HuH-7.5 (cell line): ENCODE measurements around the gene DNM3.

Experiments
- DNase-seq: peaks from one replicate; pipeline ENCODE4 v3.0.0; 2011; ENCODE audit warnings: low spot score

Gene DNM3

DNA sequence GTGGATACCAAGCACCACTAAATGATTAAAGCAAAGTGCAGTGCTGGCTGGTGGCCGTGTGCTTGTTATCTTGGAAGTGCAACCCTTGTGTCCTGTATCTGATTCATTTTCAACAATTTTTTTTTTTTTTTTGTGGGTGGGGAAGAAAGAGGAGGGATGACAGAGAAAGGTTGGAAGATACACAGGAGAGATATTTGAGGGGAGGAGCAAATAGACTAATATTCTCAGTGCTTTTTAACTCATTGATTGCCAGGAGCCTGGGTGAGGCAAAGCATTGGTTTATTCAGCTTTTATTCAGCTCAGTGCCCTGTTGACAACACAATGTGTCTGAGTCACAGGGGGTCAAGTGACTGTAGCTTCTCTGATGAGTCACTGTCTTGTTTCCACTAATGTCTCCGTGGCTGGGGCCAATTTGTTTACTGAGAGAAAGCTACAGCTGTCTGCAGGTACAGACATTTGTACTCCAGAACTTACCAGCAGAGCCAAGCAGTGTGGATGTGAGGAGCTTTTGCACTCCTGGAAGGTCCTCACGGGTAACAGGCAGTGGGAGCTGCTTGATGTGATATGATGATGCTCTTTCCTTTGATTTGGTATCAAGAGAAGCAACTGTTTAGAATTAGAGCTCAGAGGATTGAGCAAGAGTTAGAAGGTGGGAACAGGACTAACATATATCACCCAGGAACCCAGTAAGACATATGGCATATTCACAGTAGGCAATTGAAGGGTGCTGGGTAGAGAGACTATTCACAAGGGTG is 23.6 kb upstream of the DNM3 start:
- no peak for DNase-seq

GRCh38 chr1:171819946-171820345 is 21.4 kb upstream of the DNM3 start:
- DNase-seq = no peak

- DNase-seq = no peak
Observed at GRCh38 chr1:171826973-171827372, 14.3 kb upstream of the DNM3 start.

DNA sequence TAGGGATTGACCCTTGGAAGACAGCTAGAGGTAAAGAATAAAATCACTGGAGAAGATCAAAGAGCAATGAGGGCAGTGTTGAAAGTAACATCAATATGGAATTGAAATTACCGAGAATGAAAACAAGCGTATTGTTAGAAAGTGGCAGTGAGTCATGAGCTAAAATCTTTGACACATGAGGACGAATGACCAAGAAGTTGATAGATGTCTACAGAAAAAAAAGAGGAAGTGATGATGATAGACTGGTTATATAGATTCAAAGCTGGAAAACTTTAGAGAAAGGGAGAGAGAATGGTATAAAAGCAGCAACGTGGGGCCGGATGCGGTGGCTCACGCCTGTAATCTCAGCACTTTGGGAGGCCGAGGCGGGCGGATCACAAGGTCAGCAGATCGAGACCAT is 12.5 kb upstream of the DNM3 start:
- DNase-seq = no peak

DNA sequence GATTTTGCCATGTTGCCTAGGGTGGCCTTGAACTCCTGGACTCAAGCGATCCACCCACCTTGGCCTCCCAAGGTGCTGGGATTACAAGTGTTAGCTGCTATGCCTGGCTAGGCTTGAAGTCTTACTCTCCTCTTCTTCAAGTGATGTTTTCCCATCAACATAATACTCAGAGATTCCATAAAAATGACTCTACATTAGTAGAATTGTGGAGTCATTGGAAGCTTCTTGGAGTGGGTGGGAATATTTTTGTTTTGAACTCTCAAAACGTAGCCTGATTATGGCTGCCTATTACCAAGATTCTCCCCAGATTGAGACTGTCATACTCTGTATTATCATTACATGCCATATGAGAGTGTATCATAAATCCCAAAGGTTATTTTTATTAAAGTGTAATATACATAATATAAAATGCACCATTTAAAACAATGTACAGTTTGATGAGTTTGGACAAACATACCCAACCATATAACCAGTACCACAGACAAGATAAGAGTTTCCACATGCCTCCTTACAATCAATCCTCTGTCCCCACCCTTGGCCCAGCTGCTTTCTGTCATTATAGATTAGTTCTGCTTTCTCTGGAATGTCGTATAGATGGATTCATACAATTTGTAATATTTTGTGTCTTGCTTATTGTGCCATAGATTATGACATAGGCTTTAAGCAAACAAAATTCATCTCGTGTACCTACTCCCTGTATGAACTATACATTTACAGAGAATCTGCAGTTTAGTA is 8.0 kb upstream of the DNM3 start:
- no peak for DNase-seq

DNA sequence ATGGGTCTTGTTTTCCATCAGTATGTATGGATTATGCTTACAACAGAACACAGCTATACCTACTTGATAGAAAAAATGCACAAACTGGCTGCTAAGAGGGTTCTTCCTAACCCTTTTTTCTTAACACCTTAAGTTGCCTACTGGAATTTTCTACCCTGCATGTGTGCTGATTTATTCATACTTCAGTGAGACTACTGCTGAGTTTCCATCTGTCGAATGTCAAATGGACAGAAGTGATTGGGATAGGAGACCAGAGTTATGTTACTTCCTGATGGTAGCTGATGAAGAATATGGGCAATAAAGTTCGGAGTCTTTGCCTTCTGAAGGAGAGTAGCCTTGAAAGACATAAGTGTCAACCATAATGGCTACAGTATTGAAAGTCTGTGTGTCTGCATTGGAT is 6.5 kb upstream of the DNM3 start:
- DNase-seq = no peak

- no peak for DNase-seq
Observed at GRCh38 chr1:171835891-171836290, 5.4 kb upstream of the DNM3 start.

DNA sequence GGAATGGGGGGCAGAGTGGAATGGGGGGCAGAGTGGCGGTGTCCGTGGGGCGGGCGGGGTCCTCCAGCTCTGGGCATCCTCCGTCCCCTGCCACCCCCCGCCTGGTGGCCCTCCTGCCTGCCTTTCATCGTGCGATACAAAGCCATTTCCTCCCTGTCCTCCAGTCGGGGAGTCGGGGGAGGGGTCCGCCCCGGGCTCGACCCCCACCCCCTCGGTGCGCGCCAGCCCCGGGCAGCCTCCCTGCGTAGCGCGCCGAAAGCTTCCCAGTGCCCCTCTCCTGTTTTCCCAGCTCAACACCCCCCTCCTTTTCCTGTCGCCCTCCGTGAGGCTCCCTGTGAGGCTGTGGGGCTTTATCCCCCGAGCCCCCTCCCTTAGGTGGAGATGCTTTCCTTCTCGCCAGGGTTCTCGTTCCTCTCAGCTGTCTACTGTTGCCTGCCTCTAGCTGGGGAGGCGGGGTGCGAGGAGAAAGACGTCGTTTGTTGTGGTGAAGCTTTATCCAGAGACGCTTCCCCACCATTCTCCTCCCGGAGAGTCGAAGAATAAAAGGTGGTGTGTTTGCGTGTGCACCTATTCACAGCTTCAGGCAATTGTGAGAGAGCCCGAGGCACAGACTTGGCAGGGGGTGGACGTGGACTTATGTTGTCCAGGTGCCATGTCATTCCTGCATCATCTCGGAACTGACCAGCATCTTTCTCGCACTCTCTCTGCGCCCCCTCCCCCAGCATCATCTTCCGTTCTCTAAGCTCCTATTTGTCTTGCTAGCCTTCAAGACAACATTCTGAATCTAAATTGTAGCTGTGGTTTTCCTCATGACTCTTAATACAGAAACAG is 848 bp downstream of the DNM3 start:
- DNase-seq = peak; percentile 7

- DNase-seq = no peak
Observed at GRCh38 chr1:171844381-171844780, 3.1 kb downstream of the DNM3 start.

DNA sequence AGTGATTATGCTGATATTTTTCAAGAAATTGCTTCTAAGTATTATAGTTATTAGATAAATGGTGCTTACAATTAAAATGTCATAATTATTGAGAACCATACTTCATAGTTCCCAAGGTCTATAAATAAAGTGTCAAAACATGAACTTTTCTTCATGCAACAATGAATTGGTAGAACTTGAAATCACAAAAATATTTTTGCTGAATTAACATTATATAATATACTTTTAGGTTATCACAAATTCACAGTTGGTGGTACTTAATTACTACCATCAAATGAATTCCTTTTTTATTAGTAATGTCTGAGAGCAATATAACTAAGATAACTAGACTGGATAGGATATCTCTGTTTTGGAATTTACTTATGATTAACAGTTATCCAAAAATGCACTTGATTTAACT is 4.7 kb downstream of the DNM3 start:
- DNase-seq = no peak

GRCh38 chr1:171849245-171849898 is 8.1 kb downstream of the DNM3 start:
- DNase-seq = no peak

DNA sequence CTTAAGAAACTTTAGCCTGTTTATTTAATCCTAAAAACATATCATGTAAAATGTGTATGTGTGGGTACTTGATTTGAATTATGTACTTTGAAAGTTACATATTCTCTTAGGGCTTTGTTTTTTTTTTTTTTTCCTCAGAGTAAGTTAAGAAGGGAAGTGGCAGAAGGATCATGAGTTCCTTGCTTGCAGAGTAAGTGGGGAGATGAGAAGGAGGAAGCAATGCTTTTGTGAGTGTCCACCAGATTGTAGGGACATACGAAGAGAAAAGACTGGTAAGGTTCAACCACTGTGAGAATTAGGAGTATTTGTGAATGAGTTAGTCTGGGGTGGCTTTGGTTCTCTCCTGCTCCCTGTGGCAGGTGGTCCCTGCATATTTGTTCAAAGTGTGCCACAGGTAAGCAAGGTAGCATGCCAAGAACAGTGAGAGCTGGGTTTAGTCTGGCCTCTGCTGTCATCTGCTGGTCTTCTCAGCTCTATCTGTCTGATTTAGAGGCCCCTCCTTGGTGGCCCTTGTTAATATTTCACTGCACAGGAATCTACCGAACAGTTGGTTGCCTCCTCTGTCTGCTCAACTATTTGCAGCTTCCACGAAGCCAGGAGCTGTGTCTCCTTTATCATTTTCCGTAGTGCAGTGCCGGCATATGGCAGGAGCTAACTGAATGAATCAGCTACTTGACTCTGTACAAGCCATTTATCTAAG is 9.5 kb downstream of the DNM3 start:
- DNase-seq = no peak

- DNase-seq = no peak
Observed at GRCh38 chr1:171852272-171852671, 11.0 kb downstream of the DNM3 start.

DNA sequence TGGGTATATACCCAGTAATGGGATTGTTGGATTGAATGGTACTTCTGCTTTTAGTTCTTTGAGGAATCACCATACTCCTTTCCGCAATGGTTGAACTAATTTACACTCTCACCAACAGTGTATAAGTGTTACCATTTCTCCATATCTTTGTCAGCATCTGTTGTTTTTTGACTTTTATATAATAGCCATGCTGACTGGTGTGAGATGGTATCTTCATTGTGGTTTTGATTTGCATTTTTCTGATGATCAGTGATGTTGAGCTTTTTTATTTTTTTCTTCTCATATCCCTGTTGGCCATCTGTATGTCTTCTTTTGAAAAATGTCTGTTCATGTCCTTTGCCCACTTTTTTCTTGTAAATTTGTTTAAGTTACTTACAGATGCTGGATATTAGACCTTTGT is 14.1 kb downstream of the DNM3 start:
- DNase-seq = no peak

- DNase-seq = no peak
Observed at GRCh38 chr1:171858696-171859095, 17.4 kb downstream of the DNM3 start.

GRCh38 chr1:171860696-171861095 is 19.4 kb downstream of the DNM3 start:
- DNase-seq = no peak

- no peak for DNase-seq
Observed at GRCh38 chr1:171863531-171863930, 22.2 kb downstream of the DNM3 start.

- DNase-seq = no peak
Observed at GRCh38 chr1:171864308-171864707, 23.0 kb downstream of the DNM3 start.

GRCh38 chr1:171865106-171865505 is 23.8 kb downstream of the DNM3 start:
- DNase-seq = no peak

- no peak for DNase-seq
Observed at GRCh38 chr1:171867236-171867635, 25.9 kb downstream of the DNM3 start.

DNA sequence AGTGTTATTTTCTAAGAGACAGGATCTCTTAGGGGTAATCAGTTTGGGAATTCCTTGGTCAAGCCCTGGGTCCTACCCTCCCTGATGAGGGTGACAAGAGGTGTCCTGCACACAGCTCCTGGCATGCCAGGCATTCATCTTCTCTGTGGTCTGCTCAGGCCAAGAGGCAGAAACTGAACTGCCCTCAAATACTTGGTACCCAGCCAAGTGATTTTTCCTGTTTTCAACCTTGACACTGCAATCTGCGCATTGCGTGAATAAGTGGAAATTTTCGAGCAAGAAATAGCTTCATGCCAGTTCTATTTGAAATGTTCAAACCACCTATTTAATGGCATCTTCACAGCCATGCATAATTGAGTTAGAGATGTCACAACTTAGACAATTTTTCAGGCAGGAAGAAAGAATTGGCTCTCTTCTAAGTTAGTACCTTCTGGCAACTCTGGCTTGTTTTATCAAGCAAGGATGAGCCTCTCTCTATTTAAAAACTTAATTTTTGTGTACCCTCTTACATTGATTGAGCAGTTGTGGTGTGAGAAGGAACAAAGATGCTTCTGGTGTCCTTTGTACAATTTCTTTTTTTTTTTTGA is 27.0 kb downstream of the DNM3 start:
- DNase-seq = no peak
